Neural progenitor cell (in vitro differentiated cells): ENCODE measurements around the gene GIGYF2. TPM values are rescaled to one million over a fixed set of nuclear protein-coding genes. Genes with fewer than 3 reads are reported as not detected.

Experiments
- DNase-seq: peaks from one replicate; pipeline ENCODE4 v3.0.0-alpha.2; 2016; ENCODE audit warnings: low spot score
- H2AFZ ChIP-seq: fragments of 200-600 bp; sonication (generic); replicated peaks from 2 replicates; pipeline ENCODE4 v1.6.1; 2016; ENCODE audit warnings: antibody characterized with exemption
- H3F3A ChIP-seq: fragments of 200-600 bp; sonication (generic); 2 replicates; pipeline ENCODE4 v1.6.1; 2016; ENCODE audit warnings: antibody characterized with exemption, low read depth
- H3K27ac ChIP-seq: fragments of 200-600 bp; sonication (generic); 2 replicates; pipeline ENCODE4 v1.5.1; 2016; ENCODE audit warnings: mild to moderate bottlenecking
- H3K27me3 ChIP-seq: fragments of 200-600 bp; sonication (generic); 2 replicates; pipeline ENCODE4 v1.6.1; 2016; ENCODE audit warnings: mild to moderate bottlenecking, moderate library complexity
- H3K36me3 ChIP-seq: fragments of 200-600 bp; sonication (generic); 2 replicates; pipeline ENCODE4 v1.5.1; 2016
- H3K4me1 ChIP-seq: fragments of 200-600 bp; sonication (generic); 2 replicates; pipeline ENCODE4 v1.6.1; 2016; ENCODE audit warnings: mixed run types
- H3K4me2 ChIP-seq: fragments of 200-600 bp; sonication (generic); 2 replicates; pipeline ENCODE4 v1.6.1; 2016
- H3K4me3 ChIP-seq: fragments of 200-600 bp; sonication (generic); 2 replicates; pipeline ENCODE4 v1.5.1; 2016
- H3K79me2 ChIP-seq: fragments of 200-600 bp; sonication (generic); 2 replicates; pipeline ENCODE4 v1.6.1; 2016; ENCODE audit warnings: low read depth
- H3K9ac ChIP-seq: fragments of 200-600 bp; sonication (generic); 2 replicates; pipeline ENCODE4 v1.6.1; 2016
- H3K9me3 ChIP-seq: fragments of 200-600 bp; sonication (generic); 2 replicates; pipeline ENCODE4 v1.5.1; 2016; ENCODE audit warnings: low read depth
- H4K20me1 ChIP-seq: fragments of 200-600 bp; sonication (generic); 2 replicates; pipeline ENCODE4 v1.6.1; 2016; ENCODE audit warnings: low read depth
- H3K27ac Mint-ChIP-seq: 3 replicates; pipeline ENCODE4 v1.8.0; 2021; ENCODE audit warnings: mixed read lengths
- H3K27me3 Mint-ChIP-seq: 2 replicates; pipeline ENCODE4 v1.8.0; 2022; ENCODE audit warnings: low read depth, mild to moderate bottlenecking, inconsistent platforms, moderate library complexity, mixed read lengths; ENCODE audit not compliant: insufficient read depth
- H3K36me3 Mint-ChIP-seq: 3 replicates; pipeline ENCODE4 v1.8.0; 2021; ENCODE audit warnings: mixed read lengths
- H3K4me1 Mint-ChIP-seq: 3 replicates; pipeline ENCODE4 v1.8.0; 2021; ENCODE audit warnings: mixed read lengths
- H3K4me3 Mint-ChIP-seq: 3 replicates; pipeline ENCODE4 v1.8.0; 2021; ENCODE audit warnings: mild to moderate bottlenecking, moderate library complexity, mixed read lengths
- H3K9me3 Mint-ChIP-seq: 3 replicates; pipeline ENCODE4 v1.8.0; 2020; ENCODE audit warnings: mixed read lengths
- EZH2 ChIP-seq: fragments of 200-600 bp; sonication (generic); IDR thresholded peaks from 2 replicates; pipeline ENCODE4 v1.6.1; 2017; ENCODE audit warnings: antibody characterized with exemption, mild to moderate bottlenecking, moderate library complexity
- EZH2phosphoT487 ChIP-seq: fragments of 200-600 bp; sonication (generic); IDR thresholded peaks from 2 replicates; pipeline ENCODE4 v1.6.1; 2017; ENCODE audit warnings: antibody characterized with exemption
- total RNA-seq: library from RNA; depleted of rRNA; stranded (reverse); fragments of >200 nt; gene quantifications from 2 replicates; pipeline ENCODE4 v1.2.3, GENCODE V29; 2015; ENCODE audit warnings: low replicate concordance
- TF ChIP-seq, protein P1 (sequence below): fragments of 200-600 bp; sonication (generic); IDR thresholded peaks from 2 replicates; pipeline ENCODE4 v1.5.1; 2017; ENCODE audit warnings: antibody characterized with exemption, mild to moderate bottlenecking

Gene GIGYF2
- total RNA-seq, 1 donor from 2014 or later: 76.3 TPM

DNA sequence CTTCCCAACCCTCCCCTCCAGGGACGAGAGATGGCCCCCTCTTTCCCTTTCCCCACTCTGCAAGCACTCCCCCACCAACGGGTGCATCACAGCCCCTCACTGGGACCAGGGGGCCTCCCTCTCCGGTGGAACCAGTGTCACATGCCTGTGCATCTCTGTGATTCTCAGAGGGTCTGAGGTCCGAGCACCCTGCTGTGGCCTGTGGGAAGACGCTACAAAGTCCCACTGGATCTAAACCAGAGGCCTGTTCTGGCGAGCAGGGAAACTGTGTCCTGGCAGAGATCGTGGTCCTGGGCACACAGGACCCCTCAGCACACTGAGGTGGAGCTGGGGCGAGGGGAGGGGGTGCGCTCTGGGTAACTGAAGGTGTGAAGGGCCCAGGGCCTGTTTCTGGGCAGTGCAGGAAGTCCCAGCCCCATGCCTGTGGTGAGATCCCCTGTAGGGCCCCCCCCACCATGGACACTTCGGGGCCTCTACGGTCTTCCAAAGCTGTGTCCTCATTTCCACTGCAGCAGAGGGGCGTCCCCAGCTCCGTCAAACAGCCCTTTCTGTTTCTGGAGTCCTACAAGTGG, 180.9 kb downstream of the GIGYF2 start:
- Mint-ChIP-seq H3K27ac (no peak overlapping the region), H3K4me3 (peak overlapping the region; percentile 80), H3K27me3 (peaks cover 21% of the 10 kb centered on the region), H3K36me3 (no peaks in the 10 kb centered on the region), H3K4me1 (peaks cover 10% of the 10 kb centered on the region), H3K9me3 (no peaks in the 10 kb centered on the region)
- Histone ChIP-seq H3K36me3 (no peaks in the 10 kb centered on the region), H3K9me3 (no peaks in the 10 kb centered on the region), H3K27me3 (peaks cover 52% of the 10 kb centered on the region), H3K79me2 (no peaks in the 10 kb centered on the region), H4K20me1 (no peaks in the 10 kb centered on the region), H3F3A (peaks cover 4% of the 10 kb centered on the region), H3K27ac (no peak overlapping the region), H3K4me2 (no peak overlapping the region), H3K9ac (no peak overlapping the region), H2AFZ (no peak overlapping the region), H3K4me3 (no peak overlapping the region), H3K4me1 (peaks cover 4% of the 10 kb centered on the region)
- no peak for DNase-seq
- TF ChIP-seq, protein P1, sequence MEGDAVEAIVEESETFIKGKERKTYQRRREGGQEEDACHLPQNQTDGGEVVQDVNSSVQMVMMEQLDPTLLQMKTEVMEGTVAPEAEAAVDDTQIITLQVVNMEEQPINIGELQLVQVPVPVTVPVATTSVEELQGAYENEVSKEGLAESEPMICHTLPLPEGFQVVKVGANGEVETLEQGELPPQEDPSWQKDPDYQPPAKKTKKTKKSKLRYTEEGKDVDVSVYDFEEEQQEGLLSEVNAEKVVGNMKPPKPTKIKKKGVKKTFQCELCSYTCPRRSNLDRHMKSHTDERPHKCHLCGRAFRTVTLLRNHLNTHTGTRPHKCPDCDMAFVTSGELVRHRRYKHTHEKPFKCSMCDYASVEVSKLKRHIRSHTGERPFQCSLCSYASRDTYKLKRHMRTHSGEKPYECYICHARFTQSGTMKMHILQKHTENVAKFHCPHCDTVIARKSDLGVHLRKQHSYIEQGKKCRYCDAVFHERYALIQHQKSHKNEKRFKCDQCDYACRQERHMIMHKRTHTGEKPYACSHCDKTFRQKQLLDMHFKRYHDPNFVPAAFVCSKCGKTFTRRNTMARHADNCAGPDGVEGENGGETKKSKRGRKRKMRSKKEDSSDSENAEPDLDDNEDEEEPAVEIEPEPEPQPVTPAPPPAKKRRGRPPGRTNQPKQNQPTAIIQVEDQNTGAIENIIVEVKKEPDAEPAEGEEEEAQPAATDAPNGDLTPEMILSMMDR: no peak
- TF ChIP-seq EZH2: no peak
- no peak for TF ChIP-seq EZH2phosphoT487

DNA sequence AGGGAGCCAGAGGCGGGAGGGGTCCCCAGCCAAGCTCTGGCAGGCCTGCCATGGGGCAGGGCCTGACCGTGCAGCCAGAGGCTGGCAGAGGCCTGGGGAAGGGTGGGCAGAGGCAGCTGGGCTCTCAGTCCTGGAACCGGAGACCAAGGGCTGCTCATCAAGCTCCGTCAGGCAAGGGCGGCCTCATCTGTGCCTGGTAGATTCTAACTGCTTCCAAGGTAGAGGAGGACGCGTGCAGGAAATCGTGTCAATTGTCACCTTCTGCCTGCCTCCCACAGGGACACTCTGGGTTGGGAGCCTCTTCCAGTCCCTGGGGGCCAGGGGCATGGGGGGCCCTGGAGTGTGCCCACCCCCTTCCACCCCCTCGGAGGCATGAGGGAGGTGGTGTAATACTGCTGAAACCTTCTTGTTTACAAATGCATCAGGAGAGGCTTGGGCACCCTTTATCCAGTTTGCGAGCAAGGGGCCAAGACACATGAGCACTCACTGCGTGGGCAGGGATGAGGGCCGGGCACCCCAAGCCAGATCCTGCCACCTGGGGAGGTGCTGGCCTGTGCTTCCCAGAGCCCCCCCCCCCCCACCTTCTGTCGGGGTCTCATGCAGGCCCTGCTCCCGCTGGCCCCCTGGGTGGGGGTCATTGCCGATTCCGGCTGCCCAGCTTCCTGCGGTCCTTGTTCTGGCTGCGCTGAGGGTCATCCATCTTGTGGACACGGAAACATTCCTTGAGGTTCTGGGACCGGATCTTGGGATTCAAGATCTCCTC, 181.9 kb downstream of the GIGYF2 start:
- Histone ChIP-seq H3K4me3 (no peak overlapping the region), H3K9ac (no peak overlapping the region), H3K9me3 (no peaks in the 10 kb centered on the region), H2AFZ (no peak overlapping the region), H3K79me2 (no peaks in the 10 kb centered on the region), H3K4me1 (peaks cover 4% of the 10 kb centered on the region), H3K27ac (no peak overlapping the region), H3F3A (peaks cover 3% of the 10 kb centered on the region), H4K20me1 (no peaks in the 10 kb centered on the region), H3K4me2 (no peak overlapping the region), H3K27me3 (peaks cover 50% of the 10 kb centered on the region), H3K36me3 (no peaks in the 10 kb centered on the region)
- H3K9me3 Mint-ChIP-seq: no peaks in the 10 kb centered on the region
- H3K27ac Mint-ChIP-seq: no peak overlapping the region
- H3K36me3 Mint-ChIP-seq: no peaks in the 10 kb centered on the region
- TF ChIP-seq EZH2phosphoT487: no peak
- TF ChIP-seq, protein P1: no peak
- no peak for TF ChIP-seq EZH2
- no peak overlapping the region for H3K4me3 Mint-ChIP-seq
- H3K27me3 Mint-ChIP-seq: peaks cover 19% of the 10 kb centered on the region
- peaks cover 9% of the 10 kb centered on the region for H3K4me1 Mint-ChIP-seq
- DNase-seq: no peak

DNA sequence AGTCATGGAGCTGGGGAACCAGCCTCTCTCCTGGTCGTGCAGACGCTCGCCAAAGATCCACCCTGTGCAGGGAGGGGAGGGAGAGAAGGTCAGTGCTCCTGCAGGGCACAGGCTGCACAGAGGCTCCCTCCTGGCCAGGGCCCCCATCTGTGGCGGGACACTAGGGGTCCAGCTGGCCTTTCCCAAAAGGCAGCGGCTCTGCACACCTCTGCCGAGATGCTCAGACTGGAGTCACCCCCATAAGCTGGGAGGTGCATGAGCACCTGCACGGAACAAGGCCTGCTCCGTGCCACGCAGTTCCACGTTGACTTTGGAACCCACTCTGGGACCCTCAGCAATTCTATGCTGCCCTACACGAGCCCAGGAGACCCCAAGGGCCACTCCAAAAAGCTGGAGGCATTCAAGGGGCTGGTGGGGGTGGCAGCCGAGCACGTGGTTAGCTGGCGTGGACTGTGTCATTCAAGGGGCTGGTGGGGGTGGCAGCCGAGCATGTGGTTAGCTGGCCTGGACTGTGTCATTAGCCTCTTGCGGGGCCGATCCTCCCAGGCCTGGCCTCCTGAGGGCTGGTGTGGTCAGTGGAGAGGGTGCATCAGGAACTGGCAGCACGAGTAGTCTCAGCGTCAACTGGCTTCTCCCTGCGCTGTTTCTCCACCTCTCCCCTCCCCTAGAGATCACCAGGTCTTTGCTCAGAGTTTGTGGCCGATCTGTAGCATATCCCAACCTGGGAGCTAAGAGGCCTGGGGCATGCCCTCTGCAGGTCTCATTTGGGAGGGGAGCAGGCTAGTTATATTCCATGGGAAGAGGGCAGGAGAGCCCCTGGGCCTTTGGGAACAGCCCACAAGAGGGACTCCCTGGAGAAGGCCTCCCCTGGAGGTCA, 182.7 kb downstream of the GIGYF2 start:
- no peak overlapping the region for H3K9ac ChIP-seq
- H3K79me2 ChIP-seq: no peaks in the 10 kb centered on the region
- H3K4me1 ChIP-seq: peaks cover 4% of the 10 kb centered on the region
- peaks cover 5% of the 10 kb centered on the region for H3K4me1 Mint-ChIP-seq
- H3K36me3 ChIP-seq: no peaks in the 10 kb centered on the region
- peaks cover 42% of the 10 kb centered on the region for H3K27me3 ChIP-seq
- H3K36me3 Mint-ChIP-seq: peaks cover 2% of the 10 kb centered on the region
- no peak overlapping the region for H3K4me3 Mint-ChIP-seq
- H3K4me2 ChIP-seq: no peak overlapping the region
- no peaks in the 10 kb centered on the region for H3F3A ChIP-seq
- H3K27ac ChIP-seq: no peak overlapping the region
- H3K4me3 ChIP-seq: no peak overlapping the region
- no peaks in the 10 kb centered on the region for H3K9me3 Mint-ChIP-seq
- H3K27me3 Mint-ChIP-seq: peaks cover 13% of the 10 kb centered on the region
- no peak overlapping the region for H2AFZ ChIP-seq
- no peaks in the 10 kb centered on the region for H4K20me1 ChIP-seq
- DNase-seq: no peak
- no peak overlapping the region for H3K27ac Mint-ChIP-seq
- H3K9me3 ChIP-seq: no peaks in the 10 kb centered on the region
- TF ChIP-seq EZH2phosphoT487 (no peak), EZH2 (no peak)
- TF ChIP-seq, protein P1: no peak
